IMR-90 (cell line): Measurements from ENCODE around the gene TMEM30A. TPM values are rescaled to one million over a fixed set of nuclear protein-coding genes. Genes with fewer than 3 reads are reported as not detected.

Experiments
- ATAC-seq: fragments of 200-7000 bp; cut with Tn5 transposase; 2 replicates; pipeline ENCODE4 v1.9.1; 2020; ENCODE audit warnings: low read depth, mild to moderate bottlenecking, moderate library complexity
- BruUV-seq: library from RNA; stranded (reverse); fragments of 400-500 nt; replicated peaks from 2 replicates; lab custom pipeline; 2021; lab: Mats Ljungman, UMichigan
- CTCF ChIA-PET: fragments of 300-600 bp; formaldehyde crosslinking; extraction: SDS; loops from one replicate; lab custom pipeline; 2021; ENCODE audit warnings: antibody characterized with exemption; lab: Yijun Ruan, JAX
- POLR2A ChIA-PET: fragments of 300-600 bp; sonication (Branson Sonifier 250); formaldehyde crosslinking; loops from one replicate; lab custom pipeline; 2022; ENCODE audit warnings: antibody characterized with exemption; ENCODE audit not compliant: unreplicated experiment; lab: Charles Lee
- DNase-seq: peaks from one replicate; pipeline ENCODE4 v3.0.0; 2013
- H2AFZ ChIP-seq: replicated peaks from 2 replicates; pipeline ENCODE3; 2013; ENCODE audit warnings: low read length, mild to moderate bottlenecking; ENCODE audit not compliant: poor library complexity
- H2AK5ac ChIP-seq: 2 replicates; pipeline ENCODE4 v1.6.1; 2013; ENCODE audit warnings: low read depth, low read length, inconsistent platforms
- H2AK9ac ChIP-seq: replicated peaks from 2 replicates; pipeline ENCODE3; 2013; ENCODE audit warnings: mild to moderate bottlenecking, low read depth, low read length, moderate library complexity; ENCODE audit not compliant: poor library complexity
- H2BK120ac ChIP-seq: 2 replicates; pipeline ENCODE4 v1.6.1; 2013; ENCODE audit warnings: low read depth, low read length, inconsistent platforms
- H2BK15ac ChIP-seq: 3 replicates; pipeline ENCODE4 v1.6.1; 2013; ENCODE audit warnings: low read depth, low read length, inconsistent platforms
- H2BK20ac ChIP-seq: 2 replicates; pipeline ENCODE4 v1.6.1; 2013; ENCODE audit warnings: low read depth, mild to moderate bottlenecking, inconsistent platforms, low read length, moderate library complexity
- H2BK5ac ChIP-seq: 2 replicates; pipeline ENCODE4 v1.6.1; 2013; ENCODE audit warnings: mild to moderate bottlenecking, low read depth, low read length, inconsistent platforms; ENCODE audit not compliant: poor library complexity, severe bottlenecking
- H3K14ac ChIP-seq: replicated peaks from 2 replicates; pipeline ENCODE4 v1.6.1; 2013; ENCODE audit warnings: low read depth, low read length, inconsistent platforms
- H3K18ac ChIP-seq: 2 replicates; pipeline ENCODE4 v1.6.1; 2013; ENCODE audit warnings: low read depth, low read length, control low read depth
- H3K23ac ChIP-seq: 2 replicates; pipeline ENCODE4 v1.6.1; 2013; ENCODE audit warnings: low read depth, low read length, inconsistent platforms
- H3K27ac ChIP-seq: 2 replicates; pipeline ENCODE4 v1.5.1; 2013; ENCODE audit warnings: mild to moderate bottlenecking, control low read depth, low read length; ENCODE audit not compliant: insufficient read depth
- H3K27me3 ChIP-seq: 2 replicates; pipeline ENCODE4 v1.6.1; 2013; ENCODE audit warnings: low read length; ENCODE audit not compliant: control insufficient read depth, insufficient read depth
- H3K36me3 ChIP-seq: 2 replicates; pipeline ENCODE4 v1.6.1; 2013; ENCODE audit warnings: low read length, mixed read lengths; ENCODE audit not compliant: control insufficient read depth, insufficient read depth
- H3K4ac ChIP-seq: 2 replicates; pipeline ENCODE4 v1.6.1; 2013; ENCODE audit warnings: low read depth, low read length, inconsistent platforms
- H3K4me1 ChIP-seq: 2 replicates; pipeline ENCODE4 v1.6.1; 2013; ENCODE audit warnings: low read length, mixed read lengths; ENCODE audit not compliant: control insufficient read depth, insufficient read depth
- H3K4me2 ChIP-seq: 2 replicates; pipeline ENCODE4 v1.6.1; 2013; ENCODE audit warnings: low read depth, mild to moderate bottlenecking, control low read depth, low read length, moderate library complexity
- H3K4me3 ChIP-seq: 2 replicates; pipeline ENCODE4 v1.5.1; 2013; ENCODE audit warnings: low read depth, mild to moderate bottlenecking, control low read depth, low read length, moderate library complexity; ENCODE audit not compliant: insufficient read depth
- H3K56ac ChIP-seq: 2 replicates; pipeline ENCODE4 v1.6.1; 2013; ENCODE audit warnings: low read length, inconsistent platforms; ENCODE audit not compliant: insufficient read depth; ENCODE audit errors: extremely low read depth
- H3K79me1 ChIP-seq, 2 experiments: 2 replicates each; pipeline ENCODE4 v1.6.1; 2013; ENCODE audit warnings: low read length in 2 of 2, inconsistent platforms in 1 of 2, low read depth in 1 of 2
- H3K9ac ChIP-seq: 2 replicates; pipeline ENCODE4 v1.6.1; 2013; ENCODE audit warnings: low read depth, low read length, control low read depth
- H3K9me1 ChIP-seq: 2 replicates; pipeline ENCODE4 v1.6.1; 2013; ENCODE audit warnings: low read length, inconsistent platforms; ENCODE audit not compliant: insufficient read depth
- H3K9me3 ChIP-seq: 2 replicates; pipeline ENCODE4 v1.6.1; 2013; ENCODE audit warnings: low read length; ENCODE audit not compliant: control insufficient read depth, insufficient read depth
- H4K20me1 ChIP-seq: 2 replicates; pipeline ENCODE4 v1.6.1; 2013; ENCODE audit warnings: low read length, inconsistent platforms; ENCODE audit not compliant: insufficient read depth
- H4K5ac ChIP-seq: 2 replicates; pipeline ENCODE4 v1.6.1; 2013; ENCODE audit warnings: mild to moderate bottlenecking, low read depth, low read length, control low read depth
- H4K8ac ChIP-seq, 2 experiments: 2 replicates each; pipeline ENCODE4 v1.6.1; 2013; ENCODE audit warnings: low read depth in 2 of 2, low read length in 2 of 2, control low read depth in 1 of 2, inconsistent platforms in 1 of 2
- H4K91ac ChIP-seq: 2 replicates; pipeline ENCODE4 v1.6.1; 2013; ENCODE audit warnings: low read depth, low read length, inconsistent platforms; ENCODE audit not compliant: insufficient read depth
- BHLHE40 ChIP-seq: fragments of 150-350 bp; IDR thresholded peaks from 2 replicates; pipeline ENCODE4 v1.6.1; 2016; ENCODE audit warnings: mild to moderate bottlenecking, low read depth, low read length
- CEBPB ChIP-seq: IDR thresholded peaks from 2 replicates; pipeline ENCODE4 v1.6.1; 2012; ENCODE audit warnings: low read depth, low read length, improper control_type of control experiment
- CHD1 ChIP-seq: IDR thresholded peaks from 2 replicates; pipeline ENCODE4 v1.6.1; 2012; ENCODE audit warnings: low read depth, low read length, improper control_type of control experiment
- CTCF ChIP-seq: conservative IDR thresholded peaks from 2 replicates; pipeline ENCODE4 v1.5.1; 2012; ENCODE audit warnings: mild to moderate bottlenecking, low read depth, low read length, improper control_type of control experiment
- ELK1 ChIP-seq: fragments of 150-350 bp; IDR thresholded peaks from 2 replicates; pipeline ENCODE4 v1.6.1; 2016; ENCODE audit warnings: low read depth, mild to moderate bottlenecking, low read length, moderate library complexity, borderline replicate concordance
- FOS ChIP-seq: fragments of 150-350 bp; IDR thresholded peaks from 2 replicates; pipeline ENCODE4 v1.6.1; 2016; ENCODE audit warnings: low read depth, low read length
- MAFK ChIP-seq: IDR thresholded peaks from 2 replicates; pipeline ENCODE4 v1.6.1; 2012; ENCODE audit warnings: low read depth, low read length, improper control_type of control experiment
- MAZ ChIP-seq: IDR thresholded peaks from 2 replicates; pipeline ENCODE4 v1.6.1; 2012; ENCODE audit warnings: low read depth, mild to moderate bottlenecking, low read length, improper control_type of control experiment, moderate library complexity, borderline replicate concordance
- MXI1 ChIP-seq: IDR thresholded peaks from 2 replicates; pipeline ENCODE4 v1.6.1; 2012; ENCODE audit warnings: low read depth, mild to moderate bottlenecking, low read length, moderate library complexity, borderline replicate concordance
- NFE2L2 ChIP-seq: fragments of 150-350 bp; IDR thresholded peaks from 2 replicates; pipeline ENCODE4 v1.6.1; 2016; ENCODE audit warnings: low read depth, mild to moderate bottlenecking, low read length
- POLR2A ChIP-seq: IDR thresholded peaks from 2 replicates; pipeline ENCODE4 v1.6.1; 2012; ENCODE audit warnings: mild to moderate bottlenecking, low read depth, low read length
- RAD21 ChIP-seq: IDR thresholded peaks from 2 replicates; pipeline ENCODE4 v1.6.1; 2012; ENCODE audit warnings: low read length, improper control_type of control experiment
- RCOR1 ChIP-seq: IDR thresholded peaks from 2 replicates; pipeline ENCODE4 v1.6.1; 2012; ENCODE audit warnings: mild to moderate bottlenecking, low read length, improper control_type of control experiment; ENCODE audit not compliant: insufficient replicate concordance
- RFX5 ChIP-seq: IDR thresholded peaks from 2 replicates; pipeline ENCODE4 v1.8.0; 2012; ENCODE audit warnings: low read depth, mild to moderate bottlenecking, low read length, moderate library complexity
- SMC3 ChIP-seq: fragments of 150-350 bp; IDR thresholded peaks from 2 replicates; pipeline ENCODE4 v1.6.1; 2016; ENCODE audit warnings: low read depth, mild to moderate bottlenecking, antibody characterized with exemption, low read length, moderate library complexity
- WGBS, 2 experiments: methylation state at CpG; one replicate each; pipeline versions ENCODE4 v1.1.5 to v1.1.7; 2013; ENCODE audit warnings: missing lambda C conversion rate in 2 of 2; ENCODE audit not compliant: insufficient read length in 1 of 2; ENCODE audit errors: extremely low coverage in 2 of 2; 5-methylcytosine and 5-hydroxymethylcytosine counted together
- dilution Hi-C: fragments of 300-500 bp; cut with HindIII; formaldehyde crosslinking; loops from one replicate; pipeline ENCODE4 v1.14.3; 2018; ENCODE audit warnings: low sequenced_read_pairs; ENCODE audit not compliant: unreplicated experiment
- in situ Hi-C: fragments of 300-500 bp; cut with MboI; formaldehyde crosslinking; loops from 3 replicates; pipeline ENCODE4 v1.14.3; 2019; ENCODE audit warnings: low sequenced_read_pairs, inconsistent platforms, mixed read lengths
- intact Hi-C: fragments of 100-400 bp; cut with micrococcal nuclease; formaldehyde crosslinking; loops from 2 replicates; pipeline ENCODE4 v1.10.0; 2022
- polyA plus RNA-seq, 3 experiments: library from polyadenylated mRNA; depleted of rRNA; stranded (reverse); fragments of >200 nt; gene quantifications; 2 replicates each; pipeline ENCODE4 v1.2.3, GENCODE V29; 2012; ENCODE audit warnings: low replicate concordance in 1 of 3
- total RNA-seq: library from RNA; depleted of rRNA; stranded (reverse); fragments of >200 nt; gene quantifications from 2 replicates; pipeline ENCODE4 v1.2.3, GENCODE V29; 2012
- TF ChIP-seq, protein P1 (sequence below): fragments of 150-350 bp; IDR thresholded peaks from 2 replicates; pipeline ENCODE4 v1.6.1; 2017; ENCODE audit warnings: mild to moderate bottlenecking, antibody characterized with exemption, low read length, low read depth

The TMEM30A gene
- total and polyA plus RNA-seq, 2 of the 4 experiments (the other 2 are of a cell fraction), result 48.5 to 111 TPM

DNA sequence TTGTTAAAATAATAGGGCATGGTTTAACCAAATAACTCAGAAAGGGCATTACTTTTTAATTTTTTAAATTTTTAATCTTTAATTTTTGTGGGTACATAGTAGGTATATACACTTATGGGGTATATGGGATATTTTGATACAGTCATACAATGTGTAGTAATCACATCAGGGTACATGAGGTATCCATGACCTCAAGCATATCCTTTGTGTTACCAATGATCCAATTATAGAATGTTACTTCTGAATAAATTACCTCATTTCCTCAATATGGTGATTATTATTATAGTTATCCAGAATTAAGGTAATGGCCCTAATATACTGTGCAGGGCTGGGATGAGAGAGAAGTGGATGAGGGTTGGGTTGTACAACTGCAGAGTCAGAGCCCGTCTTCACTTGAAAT lies 45.1 kb upstream of the TMEM30A start:
- DNase-seq (no peak), ATAC-seq (no peak)
- Histone ChIP-seq H3K4me3 (no peak overlapping the region), H4K5ac (no peak overlapping the region), H2BK20ac (no peak overlapping the region), H2AK9ac (no peak overlapping the region), H3K4ac (no peak overlapping the region), H3K27ac (no peak overlapping the region), H2AFZ (no peak overlapping the region), H3K9ac (no peak overlapping the region), H3K9me3 (no peaks in the 10 kb centered on the region), H3K27me3 (no peaks in the 10 kb centered on the region), H3K4me2 (no peak overlapping the region), H2BK15ac (no peak overlapping the region; the same call in 2 of the 3 replicates), H2BK120ac (no peak overlapping the region), H4K91ac (no peak overlapping the region), H3K36me3 (no peaks in the 10 kb centered on the region), H3K18ac (no peak overlapping the region), H3K23ac (no peak overlapping the region), H3K14ac (no peak overlapping the region), H3K79me1 (no peaks in the 10 kb centered on the region), H4K20me1 (no peaks in the 10 kb centered on the region), H3K9me1 (0 out of 2 replicates have a peak, but pooled peaks cover 3% of the 10 kb centered on the region), H3K4me1 (peaks cover 2% of the 10 kb centered on the region; the same call in 1 of the 2 replicates), H2AK5ac (no peak overlapping the region), H3K56ac (no peak overlapping the region), H2BK5ac (no peak overlapping the region), H4K8ac (no peak overlapping the region)
- no TSS peak for BruUV-seq
- intact Hi-C loops, result no loop called here
- no peak for TF ChIP-seq CHD1
- TF ChIP-seq BHLHE40, result no peak
- TF ChIP-seq MAZ, result no peak
- no peak for TF ChIP-seq ELK1
- TF ChIP-seq POLR2A, result no peak
- no peak for TF ChIP-seq FOS
- TF ChIP-seq RFX5, result no peak
- TF ChIP-seq CTCF, result no peak
- TF ChIP-seq RAD21, result no peak
- TF ChIP-seq SMC3, result no peak
- TF ChIP-seq CEBPB, result no peak
- no peak for TF ChIP-seq RCOR1
- no peak for TF ChIP-seq MAFK
- TF ChIP-seq MXI1, result no peak
- no peak for TF ChIP-seq NFE2L2
- TF ChIP-seq, protein P1, sequence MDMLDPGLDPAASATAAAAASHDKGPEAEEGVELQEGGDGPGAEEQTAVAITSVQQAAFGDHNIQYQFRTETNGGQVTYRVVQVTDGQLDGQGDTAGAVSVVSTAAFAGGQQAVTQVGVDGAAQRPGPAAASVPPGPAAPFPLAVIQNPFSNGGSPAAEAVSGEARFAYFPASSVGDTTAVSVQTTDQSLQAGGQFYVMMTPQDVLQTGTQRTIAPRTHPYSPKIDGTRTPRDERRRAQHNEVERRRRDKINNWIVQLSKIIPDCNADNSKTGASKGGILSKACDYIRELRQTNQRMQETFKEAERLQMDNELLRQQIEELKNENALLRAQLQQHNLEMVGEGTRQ, result no peak
- CTCF ChIA-PET, result interaction anchor here (0.6 kb wide), 1 partner anchor 200 kb away, joined by 3 read pairs; no protein-coding TSS in a partner anchor
- POLR2A ChIA-PET, result no interaction called here
- dilution Hi-C loops, result no loop called here
- in situ Hi-C loops, result no loop called here
- WGBS, 2 experiments, result no CpG with 5 or more reads among the region's 1 CpG
